HG03139 (cell line): ENCODE measurements around the gene JCAD.

Experiments used
- ATAC-seq: cut with Tn5 transposase; IDR thresholded peaks from one replicate; pipeline ENCODE4 v1.9.1; 2021; ENCODE audit not compliant: unreplicated experiment

Gene JCAD

DNA sequence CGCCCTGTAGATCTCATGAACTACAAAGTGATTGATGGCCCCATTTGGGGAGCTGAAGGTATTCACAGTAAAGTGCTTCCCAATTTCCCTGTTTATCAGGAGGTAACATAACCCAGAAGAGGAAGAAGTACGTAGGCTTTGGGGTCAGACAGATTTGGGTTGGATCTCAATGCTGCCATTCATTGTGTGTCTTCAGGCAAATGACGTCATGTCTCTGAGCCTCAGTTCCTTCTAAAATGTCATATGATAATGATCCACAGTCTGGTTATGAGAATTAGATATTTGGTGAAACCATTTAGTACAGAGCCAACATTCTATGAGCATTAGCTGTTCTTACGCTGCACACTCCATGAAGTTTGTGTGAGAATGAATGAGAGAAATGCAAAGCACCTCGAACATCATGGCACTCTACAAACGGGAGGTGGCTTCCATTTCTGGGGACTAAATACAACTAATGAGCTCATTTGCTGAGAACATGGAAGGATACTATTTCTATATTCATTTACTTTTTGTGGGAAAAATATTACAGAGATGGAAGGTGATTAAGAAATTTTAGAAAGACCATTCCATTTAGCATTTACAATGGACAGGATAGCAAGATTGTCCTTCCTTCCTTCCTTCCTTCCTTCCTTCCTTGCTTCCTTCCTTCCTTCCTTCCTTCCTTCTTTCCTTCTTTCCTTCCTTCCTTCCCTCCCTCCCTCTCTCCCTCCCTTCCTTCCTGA lies 13.8 kb upstream of the JCAD start:
- ATAC-seq: no peak

DNA sequence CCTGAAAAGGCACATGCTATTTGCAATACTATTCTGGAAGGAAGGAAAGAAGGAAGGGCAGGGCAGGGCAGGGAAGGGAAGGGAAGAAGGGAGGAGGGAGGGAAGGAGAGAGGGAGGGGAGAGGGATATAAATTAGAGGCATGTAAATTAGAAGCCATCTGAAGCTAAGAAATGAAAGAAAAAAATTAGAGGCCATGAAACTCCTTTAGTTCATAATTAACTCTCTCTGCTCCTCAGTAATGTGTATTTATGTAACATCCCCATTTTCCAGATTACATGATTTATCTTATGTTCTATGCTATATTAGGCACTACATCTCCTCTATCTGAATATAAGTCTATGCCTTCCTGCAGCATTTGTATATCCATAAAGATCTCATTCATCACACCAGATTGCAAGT lies 12.7 kb upstream of the JCAD start:
- ATAC-seq: no peak

DNA sequence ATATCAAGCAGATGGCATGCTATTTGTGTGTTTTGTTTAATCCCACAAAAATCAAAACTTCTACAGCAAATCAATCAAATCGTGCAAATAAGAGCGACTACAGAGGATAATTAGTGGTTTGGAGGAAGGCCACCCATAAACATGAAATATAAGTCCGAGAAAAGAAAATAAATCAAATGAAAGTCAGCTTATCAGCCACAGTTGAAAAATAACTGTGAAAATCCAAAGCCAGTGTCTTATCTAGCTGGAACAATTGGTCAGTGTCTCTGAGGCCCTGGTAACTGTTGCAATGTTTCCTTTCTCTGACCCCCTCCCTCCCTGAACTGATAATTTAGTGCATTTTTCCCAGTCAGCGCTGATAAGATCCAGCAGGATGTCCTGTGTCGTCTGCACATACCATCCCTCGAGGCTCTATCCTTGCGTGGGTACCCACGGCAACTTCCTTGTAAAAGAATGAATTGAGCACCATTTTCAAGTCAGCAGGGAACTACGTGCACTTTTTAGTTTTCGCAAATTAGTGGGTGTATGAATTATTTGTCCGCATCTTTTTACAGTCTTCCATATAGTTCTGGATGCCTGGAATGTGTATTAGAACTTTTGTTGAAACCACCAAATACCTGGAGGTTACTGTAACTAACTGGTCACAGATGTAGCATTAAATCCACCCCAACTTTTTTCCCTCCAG lies 10.8 kb upstream of the JCAD start:
- ATAC-seq: no peak

DNA sequence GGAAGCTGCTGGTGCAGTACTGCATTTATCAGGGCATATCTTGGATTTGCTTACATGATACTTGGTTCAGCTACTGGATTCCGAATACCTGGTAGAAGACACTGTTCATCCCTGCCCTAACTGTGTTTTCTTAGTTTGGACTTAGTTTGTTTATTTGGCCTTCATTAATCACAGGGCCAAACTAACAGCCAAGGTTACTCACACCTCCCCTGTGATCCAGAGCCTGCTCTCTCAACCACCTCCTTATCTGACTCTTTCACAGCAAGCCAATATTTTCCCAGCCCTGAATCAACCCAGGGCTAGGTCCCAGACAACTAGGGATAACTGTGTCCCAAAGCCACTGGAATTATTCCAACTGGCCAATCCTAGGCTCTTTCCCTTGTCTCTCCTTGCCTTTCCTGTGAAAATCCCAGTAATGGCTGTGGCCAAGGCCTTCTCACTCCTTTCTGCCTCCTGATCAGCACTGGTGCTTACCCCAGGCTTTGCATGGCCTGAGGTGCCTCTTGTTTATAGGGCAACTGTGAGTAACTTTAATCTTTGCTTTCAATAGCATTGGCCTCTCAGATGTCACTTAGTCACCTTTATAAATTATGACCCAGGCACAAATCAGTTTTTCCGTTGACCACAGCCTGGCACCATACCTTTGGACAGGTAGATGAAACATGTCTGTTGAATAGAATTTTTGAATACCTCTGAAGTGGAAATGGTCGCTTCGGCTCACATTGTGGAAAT lies 9.3 kb upstream of the JCAD start:
- no peak for ATAC-seq

DNA sequence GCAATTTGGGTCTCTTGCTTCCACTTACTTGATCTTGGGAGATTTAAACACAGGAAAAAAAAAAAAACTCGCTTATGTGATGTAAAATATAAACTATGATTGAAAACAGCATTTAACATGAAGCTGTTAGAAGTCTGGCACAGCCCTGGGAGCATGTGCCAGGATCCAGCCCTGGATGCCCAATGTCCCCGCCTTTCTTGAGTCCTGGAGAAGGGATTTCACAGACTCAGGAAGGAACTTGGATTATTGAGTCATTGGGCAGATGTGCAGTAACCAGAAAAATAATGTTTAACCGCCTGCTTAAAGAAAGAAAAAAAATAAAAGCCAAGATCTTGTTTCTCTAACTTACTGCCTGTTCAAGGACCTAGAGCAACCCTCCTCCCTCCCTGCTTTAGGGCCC lies 3.7 kb upstream of the JCAD start:
- ATAC-seq: no peak

DNA sequence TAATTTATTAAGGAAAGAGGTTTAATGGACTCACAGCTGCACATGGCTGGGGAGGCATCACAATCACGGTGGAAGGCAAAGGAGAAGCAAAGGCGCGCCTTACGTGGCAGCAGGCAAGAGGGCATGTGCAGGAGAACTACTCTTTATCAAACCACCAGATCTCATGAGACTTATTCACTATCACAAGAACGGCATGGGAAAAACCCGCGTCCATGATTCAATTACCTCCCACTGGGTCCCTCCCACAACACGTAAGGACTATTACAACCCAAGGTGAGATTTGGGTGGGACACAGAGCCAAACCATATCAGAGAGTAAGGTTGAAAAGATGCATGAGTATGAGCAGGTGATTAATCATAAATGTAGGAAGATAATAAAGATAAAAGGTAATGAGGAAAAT lies 3.2 kb upstream of the JCAD start:
- no peak for ATAC-seq

DNA sequence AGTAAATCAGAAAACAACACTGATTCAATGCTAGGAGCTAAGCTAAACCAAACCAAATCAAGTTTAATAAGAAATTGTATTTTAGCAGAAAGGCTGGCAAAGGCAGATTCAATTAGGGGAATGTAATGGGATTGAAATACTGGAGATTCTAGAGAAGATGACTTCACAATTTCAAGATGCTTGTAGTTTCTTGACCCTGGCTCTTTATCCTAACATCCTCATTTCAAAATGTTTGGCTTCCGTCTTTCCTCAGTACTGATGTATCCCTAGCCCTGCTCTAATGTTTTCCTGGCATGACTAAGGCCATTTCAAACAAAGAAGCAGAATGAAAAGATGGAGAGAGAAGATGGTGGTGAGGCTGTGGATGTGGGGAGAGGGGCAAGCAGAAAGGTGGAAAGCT lies 2.7 kb upstream of the JCAD start:
- no peak for ATAC-seq

DNA sequence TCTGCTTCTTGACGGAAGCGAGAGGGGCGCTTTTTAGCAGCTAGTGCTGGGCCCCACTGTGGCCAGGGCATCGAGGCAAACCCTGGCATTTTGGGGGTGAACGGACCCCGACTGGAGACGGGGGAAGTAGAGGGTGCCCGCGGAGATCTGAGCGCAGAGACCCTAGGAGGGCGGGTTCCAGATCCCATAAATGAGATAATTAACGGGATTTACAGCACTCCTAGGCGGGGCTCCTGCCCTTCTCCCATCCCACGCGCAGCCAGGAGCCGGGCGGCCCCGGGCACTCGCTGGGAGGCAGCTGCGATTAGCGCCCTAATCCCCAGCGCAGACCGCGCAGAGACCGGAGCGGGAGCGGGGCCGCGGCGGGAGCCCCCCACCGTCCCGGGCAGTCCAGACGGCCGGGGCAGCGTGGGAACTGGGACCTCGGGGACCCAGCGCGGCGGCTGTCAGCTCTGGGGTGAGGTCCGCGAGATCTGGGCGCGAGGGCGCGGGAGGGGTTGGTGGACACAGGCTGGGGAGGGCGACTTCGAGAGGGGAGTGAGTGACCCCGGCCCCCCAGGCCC lies 735 bp downstream of the JCAD start:
- no peak for ATAC-seq

DNA sequence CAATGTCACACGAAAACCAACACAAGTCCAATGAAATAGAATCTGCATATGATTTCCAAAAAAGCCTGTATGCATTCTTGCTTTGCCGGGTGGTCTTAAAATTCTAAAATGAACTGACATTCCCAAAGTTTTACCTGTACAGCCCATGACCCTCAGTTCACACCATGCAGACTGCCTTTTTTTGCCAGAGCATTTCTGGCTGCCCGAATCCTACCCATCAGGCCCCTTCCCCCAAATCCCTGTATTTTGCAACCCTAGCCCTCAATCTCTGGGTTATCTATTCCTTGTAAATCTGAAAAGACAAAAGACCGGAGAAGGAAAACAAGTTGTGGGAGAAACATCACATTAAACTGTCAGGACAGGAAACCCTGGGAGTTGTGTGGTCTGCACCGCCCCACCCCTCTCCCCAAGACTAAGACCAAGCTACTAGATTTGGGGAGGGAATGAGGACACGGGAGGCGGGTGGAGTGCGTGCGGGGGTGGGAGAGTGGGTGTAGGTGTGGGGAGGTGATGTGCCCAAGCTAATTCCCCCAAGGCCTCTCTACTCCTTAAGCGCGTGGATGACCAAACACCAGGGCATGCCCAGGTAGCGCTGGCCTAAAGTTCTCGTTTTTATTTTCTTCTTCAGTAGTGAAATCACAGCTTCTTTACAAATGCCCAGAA lies 1.4 kb downstream of the JCAD start:
- no peak for ATAC-seq

DNA sequence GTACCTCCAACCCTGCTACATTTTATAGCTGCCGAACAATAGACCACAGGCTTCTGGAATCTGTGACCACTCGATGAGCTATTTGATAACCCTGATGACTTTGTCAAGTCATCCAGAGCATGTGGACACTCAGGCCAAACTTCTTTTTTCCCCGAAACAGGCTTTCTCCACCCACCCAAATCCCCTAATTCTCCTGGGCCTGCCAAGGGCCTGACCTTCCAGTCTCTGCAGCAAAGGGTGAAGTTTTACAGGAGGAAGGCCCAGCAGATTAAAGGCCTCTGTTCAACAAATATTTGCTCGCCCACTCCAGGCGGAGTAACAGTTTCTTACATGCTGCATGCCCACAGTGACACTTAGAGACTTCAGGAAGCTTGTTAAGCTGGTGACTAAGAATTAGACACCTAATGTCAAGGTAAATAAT lies 2.0 kb downstream of the JCAD start:
- no peak for ATAC-seq

DNA sequence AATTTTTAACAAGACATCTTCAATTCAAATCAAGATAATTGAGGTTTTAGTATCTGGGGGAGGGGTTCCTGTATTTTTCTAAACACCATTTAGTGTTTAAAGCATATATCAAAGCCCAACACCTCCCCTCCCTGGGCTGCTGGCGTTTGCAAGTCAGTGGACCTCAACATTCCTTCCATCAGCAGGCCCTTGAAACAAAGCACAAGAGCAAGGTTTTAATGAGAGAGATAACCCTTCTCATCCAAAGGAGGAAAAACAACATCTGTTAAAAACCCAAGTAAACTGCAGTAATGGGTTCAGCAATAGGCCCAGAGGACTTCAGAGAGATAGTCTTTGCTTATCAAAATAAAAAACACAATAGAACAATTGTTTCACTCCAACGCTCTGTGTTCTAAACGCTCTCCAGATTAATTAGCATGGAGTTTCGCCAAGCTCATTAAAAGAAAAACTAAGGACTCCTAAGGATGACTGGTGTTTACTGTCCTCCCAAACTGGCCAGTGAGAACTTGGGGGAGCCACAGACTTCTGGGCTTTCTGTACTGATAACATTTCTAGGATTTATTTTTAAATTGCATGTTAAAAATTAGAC lies 2.5 kb downstream of the JCAD start:
- no peak for ATAC-seq

DNA sequence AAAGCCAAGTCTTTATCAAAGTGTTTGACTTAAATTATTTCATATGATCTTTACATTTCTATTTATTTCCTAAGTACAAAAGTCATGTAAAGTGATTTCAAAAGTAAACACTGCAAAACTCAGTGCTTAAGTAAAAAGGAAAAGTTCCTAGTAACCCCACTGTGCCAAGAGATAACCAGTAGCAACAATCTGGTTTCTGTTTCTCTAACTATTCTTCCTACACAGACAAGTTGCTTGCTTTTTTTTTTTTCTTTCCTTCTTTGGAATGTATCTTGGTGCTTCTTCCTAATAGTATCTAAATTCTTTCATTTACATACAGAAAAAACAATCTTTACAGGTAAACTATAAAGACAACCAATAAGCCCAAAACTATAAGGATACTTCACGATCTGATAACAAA lies 3.1 kb downstream of the JCAD start:
- ATAC-seq: no peak

DNA sequence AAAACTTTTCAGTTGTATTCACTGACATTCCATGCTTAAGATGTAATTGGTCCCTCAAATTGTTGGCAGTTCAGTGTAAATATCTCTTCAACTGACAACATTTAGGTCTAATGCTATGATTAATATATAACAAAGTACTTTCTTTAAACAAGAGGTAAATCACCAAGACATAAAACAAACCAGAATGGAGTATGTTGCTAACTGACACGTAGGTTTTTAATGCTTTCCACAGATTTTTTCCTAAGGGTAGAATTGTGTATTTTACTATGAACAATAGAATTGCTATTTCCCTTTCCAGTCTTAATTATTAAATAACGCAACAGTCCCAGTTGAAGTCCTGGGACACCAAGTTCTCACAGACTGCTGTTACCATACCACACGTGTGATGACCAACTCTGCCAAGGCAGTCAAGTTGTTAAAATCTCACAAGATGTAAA lies 4.1 kb downstream of the JCAD start:
- ATAC-seq: no peak

DNA sequence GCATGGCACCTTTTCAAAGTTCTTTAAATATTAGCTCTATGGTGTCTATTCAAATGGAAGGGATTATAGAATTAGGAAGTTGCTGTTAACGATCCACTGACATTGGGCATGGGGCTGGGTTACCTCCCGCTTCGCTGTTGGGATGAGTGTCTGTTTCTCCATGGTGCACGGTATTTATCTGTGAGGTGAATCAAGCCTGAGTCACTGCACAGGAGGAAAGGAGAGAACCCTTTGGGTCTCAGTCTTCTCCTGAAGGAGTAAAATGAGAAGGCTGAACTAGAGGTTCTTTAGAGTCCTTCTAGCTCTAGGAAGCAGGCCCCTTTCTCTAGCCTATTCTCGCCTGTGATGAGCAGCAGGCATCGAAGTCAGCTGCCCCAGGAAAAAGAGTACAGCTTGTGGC lies 7.3 kb downstream of the JCAD start:
- no peak for ATAC-seq

DNA sequence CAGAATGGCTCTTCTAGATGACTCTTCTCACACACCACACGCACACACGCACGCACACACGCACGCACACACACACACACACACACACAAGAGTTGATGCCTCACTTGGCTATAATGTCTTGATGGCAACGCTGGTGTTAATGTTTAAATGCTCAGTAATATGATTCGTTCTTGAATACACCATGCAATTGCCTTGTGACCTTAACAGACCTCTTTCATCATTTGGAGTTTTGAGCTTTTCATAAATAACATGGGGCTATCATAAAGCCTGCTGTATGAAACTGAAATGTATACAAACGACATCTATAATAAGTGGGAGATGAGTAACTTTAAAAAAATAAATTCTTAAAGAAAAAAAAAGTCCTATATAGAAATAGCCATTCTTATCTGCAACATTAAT lies 8.2 kb downstream of the JCAD start:
- no peak for ATAC-seq

DNA sequence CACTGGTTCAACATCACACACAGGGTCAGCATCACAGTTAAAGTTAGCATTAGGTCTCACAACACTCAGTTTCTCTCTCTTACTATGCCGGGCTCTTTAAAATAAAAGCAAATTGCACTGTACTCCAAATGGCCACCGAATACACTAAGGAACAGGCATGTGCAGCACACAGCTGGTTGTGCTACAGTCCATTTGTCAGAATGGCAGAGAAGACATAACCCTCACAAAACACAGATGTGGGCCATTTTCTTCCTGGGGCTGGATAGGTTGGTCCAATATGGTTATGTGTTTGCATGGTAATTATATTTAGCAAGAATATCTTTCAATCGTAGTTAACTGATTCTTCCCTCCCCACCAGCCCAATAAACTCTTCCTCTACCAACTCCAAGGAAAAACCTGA lies 9.0 kb downstream of the JCAD start:
- no peak for ATAC-seq

DNA sequence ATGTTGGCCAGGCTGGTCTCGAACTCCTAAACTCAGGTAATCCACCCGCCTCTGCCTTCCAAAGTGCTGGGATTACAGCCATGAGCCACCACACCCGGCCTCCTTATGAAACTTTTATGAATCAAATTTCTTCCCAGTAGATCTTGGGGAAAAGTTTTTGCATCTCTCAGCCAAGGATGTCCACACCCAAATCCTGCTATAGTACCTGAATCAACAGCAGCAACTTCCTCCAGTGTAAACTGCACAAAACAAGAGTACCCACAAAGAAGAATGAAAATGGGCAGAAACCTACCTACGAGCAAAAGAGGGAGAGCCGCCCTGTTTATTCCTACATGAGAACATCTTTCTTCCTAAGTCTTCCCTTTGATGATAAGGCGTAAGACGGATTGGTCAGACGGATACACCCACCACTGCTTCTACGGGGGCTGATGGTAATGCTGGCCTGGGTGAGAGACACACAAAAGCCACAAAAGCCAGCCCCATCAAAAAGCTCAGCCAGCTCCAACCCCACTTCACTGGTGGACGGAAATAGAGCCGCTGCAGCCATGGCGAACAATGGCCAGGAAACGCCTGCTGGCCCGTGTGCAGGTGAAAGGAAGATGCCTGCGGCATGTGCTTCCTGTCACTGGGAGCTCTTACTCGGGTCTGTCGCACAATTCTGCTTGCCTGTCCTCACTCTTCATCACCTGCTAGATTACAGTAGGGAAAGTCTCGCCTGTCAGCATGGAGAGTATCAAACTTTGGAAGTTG lies 10.4 kb downstream of the JCAD start:
- ATAC-seq: no peak

DNA sequence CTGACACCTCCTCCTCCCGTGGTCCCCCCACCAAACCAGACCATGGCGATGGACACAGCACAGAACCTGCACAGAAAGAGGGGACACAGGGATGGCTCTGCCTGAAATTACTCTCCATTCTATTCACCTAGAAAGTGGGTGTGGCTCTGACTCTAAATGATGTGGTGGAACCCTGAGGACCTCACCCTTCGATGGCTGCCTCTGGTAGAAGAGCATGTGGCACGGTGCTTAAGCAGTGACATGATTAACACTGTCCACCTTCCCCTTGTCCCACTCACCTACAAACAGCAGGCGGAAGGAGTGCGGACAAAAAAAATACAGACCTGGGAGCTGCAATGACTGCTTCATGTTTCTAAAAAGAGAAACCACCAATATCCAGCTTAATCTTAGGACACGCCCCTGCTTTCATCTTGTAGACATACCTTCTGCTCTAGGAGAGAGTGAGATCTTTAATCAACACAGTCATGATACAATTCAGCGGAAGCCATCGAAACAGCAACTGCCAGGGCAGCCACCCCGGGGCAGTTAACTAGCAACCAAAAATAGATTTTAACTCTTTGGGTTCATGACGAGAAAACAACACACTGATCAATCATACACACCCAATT lies 11.4 kb downstream of the JCAD start:
- ATAC-seq: no peak

DNA sequence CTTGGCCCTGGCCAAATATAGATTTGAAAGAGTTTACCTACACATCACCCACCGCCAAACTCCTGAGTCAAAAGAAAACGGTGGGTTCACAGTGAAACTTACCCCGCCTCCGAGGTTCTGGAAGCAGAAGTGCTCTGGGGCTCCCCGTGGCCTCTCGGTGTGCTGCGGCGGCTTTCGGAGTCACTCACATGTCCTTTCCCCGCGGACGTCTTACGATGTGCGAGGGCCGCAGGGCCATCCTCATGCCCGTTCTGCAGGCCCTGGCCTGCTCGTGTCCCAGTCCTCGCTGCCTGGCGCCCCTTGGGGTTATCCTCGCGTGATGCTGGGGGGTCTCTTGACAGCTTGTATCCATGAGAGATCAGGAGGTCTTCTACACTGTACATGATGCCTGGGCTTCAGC lies 12.0 kb downstream of the JCAD start:
- no peak for ATAC-seq

DNA sequence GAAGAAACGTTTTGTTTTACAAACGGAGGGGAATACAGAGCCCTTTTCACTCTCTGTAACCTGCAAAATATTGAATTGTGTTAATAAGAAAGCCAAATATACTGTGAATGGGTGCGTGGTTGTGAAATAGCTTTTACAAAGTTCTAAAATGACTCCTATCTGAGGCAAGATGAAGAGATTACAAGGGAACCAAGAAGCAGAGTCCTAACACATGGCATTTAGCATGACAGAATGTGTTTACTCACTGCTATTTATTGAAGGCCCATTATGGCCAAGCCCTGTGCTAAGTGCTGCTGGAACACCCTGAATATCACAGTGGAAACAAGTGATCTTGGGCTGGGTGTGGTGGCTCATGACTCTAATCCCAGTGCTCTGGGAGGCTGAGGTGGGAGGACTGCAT lies 12.9 kb downstream of the JCAD start:
- no peak for ATAC-seq
